ENCODE measurements around the gene PHF23.

Gene PHF23

GRCh38 chr17:7239091-7240027 is at the start of gene PHF23:
Gene PHF23, minus strand, starts transcription at chr17:7239457. Its CDS starts 178 bp downstream, at chr17:7239279.
- H3K27ac ChIP-seq, result peak within 1 kb of the TSS; percentile 98

DNA sequence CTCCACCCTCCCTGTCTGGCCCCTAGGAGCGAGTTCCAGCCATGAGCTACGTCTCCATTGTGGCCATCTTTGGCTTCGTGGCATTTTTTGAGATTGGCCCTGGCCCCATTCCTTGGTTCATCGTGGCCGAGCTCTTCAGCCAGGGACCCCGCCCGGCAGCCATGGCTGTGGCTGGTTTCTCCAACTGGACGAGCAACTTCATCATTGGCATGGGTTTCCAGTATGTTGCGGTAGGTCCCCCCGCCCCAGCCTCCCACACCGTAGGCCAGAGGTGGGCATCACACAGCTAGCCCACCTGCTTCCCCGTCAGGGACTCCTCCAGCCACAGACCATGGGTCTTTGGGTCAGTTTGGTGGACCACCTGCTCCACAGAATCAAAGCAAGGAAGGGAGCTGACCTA is 46.4 kb upstream of the PHF23 start:
- no peak overlapping the region for H3K27ac ChIP-seq
- no peak for TF ChIP-seq CTCF (IDR thresholded peaks at IDR 0.05)
- no peak for TF ChIP-seq ZFX (IDR thresholded peaks at IDR 0.05; ENCODE audit: borderline replicate concordance)

More at GRCh38 chr17:7239091-7240027, at the start of gene PHF23:
- TF ChIP-seq ZFX (IDR thresholded peaks at IDR 0.05; ENCODE audit: borderline replicate concordance), result no peak
- TF ChIP-seq CTCF (IDR thresholded peaks at IDR 0.05), result no peak

DNA sequence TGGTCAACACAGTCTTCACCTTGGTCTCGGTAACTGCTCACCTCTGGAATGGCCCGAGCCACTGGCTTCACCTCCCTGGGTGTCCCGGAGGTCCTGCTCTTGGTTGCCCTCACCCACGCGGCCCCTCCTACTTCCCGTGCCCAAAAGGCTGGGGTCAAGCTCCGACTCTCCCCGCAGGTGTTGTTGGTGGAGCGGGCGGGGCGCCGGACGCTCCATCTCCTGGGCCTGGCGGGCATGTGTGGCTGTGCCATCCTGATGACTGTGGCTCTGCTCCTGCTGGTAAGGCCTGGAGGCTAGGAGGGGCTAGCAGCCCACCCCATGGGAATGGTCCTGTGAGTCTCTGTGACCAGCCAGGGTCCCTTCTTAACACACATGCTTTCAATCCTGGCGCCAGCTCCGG is 45.7 kb upstream of the PHF23 start:
- no peak overlapping the region for H3K27ac ChIP-seq
- TF ChIP-seq ZFX (IDR thresholded peaks at IDR 0.05; ENCODE audit: borderline replicate concordance) (no peak), CTCF (IDR thresholded peaks at IDR 0.05) (no peak)

- TF ChIP-seq ZFX (IDR thresholded peaks at IDR 0.05; ENCODE audit: borderline replicate concordance), result no peak
- TF ChIP-seq CTCF (IDR thresholded peaks at IDR 0.05), result no peak
Measured at GRCh38 chr17:7283471-7284216, 44.4 kb upstream of the PHF23 start.

DNA sequence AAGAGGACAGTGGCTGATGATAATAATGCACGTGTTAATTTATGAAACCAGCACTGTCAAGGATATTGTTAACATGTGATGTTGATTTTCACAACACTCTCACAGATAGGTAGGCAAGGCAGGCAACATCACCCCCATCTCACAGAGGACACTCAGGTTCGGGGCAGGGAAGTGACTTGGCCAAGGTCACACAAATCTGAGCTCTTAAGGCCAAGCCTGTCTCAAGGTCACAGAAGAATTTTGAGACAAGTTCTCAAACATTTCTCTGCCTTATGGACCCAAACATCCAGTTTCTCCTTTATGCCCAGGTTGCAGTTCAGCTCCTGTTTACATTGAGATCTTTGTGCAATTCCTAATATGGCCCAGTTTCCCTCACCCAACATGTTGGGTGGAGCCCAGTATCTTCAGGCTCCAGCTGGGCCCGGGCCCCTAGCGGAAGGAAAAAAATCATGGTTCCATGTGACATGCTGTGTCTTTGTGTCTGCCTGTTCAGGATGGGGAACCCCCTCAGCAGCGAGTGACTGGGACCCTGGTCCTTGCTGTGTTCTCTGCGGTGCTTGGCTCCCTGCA is 43.6 kb upstream of the PHF23 start:
- TF ChIP-seq ZFX (IDR thresholded peaks at IDR 0.05; ENCODE audit: borderline replicate concordance) (no peak), CTCF (IDR thresholded peaks at IDR 0.05) (no peak)

More at GRCh38 chr17:7283471-7284216, 44.4 kb upstream of the PHF23 start:
- no peak overlapping the region for H3K27ac ChIP-seq

DNA sequence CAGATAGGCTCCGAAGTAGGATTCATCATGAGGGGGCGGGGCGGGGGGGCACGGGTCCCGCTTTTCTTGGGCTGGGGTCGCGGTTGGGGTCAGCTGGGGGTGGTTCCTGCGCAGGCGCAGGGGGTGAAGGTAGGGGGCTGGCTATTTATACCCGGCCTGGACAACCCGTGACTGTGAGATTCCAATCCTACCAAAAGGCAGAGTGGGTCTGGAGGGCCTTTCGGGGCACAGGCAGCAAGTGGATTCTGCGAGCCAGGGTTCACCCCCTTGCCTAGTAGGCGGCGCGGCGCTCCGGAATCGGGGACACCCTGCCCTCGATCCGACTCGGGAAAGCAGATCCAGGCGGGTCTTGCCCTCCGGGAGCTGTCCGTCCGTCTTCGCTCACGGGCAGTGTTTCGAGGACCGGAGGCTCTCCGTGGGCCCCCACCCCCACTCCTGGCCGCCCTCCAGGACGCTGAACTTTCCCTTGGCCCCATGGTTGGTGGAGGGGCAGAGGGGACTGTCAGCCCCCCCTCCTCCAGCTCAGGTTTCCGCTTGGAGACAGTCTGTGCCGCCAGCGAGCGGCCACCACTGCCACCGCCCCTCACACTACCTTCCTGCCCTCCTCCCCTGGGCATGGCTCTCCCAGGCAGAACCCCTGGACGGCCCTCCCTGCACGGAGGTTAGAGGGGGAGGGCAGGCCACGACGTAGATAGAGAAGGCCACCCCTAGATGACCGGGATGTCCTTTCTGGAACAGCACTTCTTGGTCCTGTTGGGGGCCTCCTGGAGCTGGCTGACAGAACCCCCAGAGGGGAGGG is 42.9 kb upstream of the PHF23 start:
- H3K27ac ChIP-seq, result no peak overlapping the region
- TF ChIP-seq ZFX (IDR thresholded peaks at IDR 0.05; ENCODE audit: borderline replicate concordance) (no peak), CTCF (IDR thresholded peaks at IDR 0.05) (no peak)

More for the DNA sequence above, 43.6 kb upstream of the PHF23 start:
- no peak overlapping the region for H3K27ac ChIP-seq

Measured in 22Rv1 (cell line).